Stimulated activated effector memory CD8-positive, alpha-beta T cell treated with anti-CD3 and anti-CD28 coated beads, Interleukin-12 subunit alpha, Interleukin-12 subunit beta, amount 100 ng/mL, for 72 hours (primary cell): ENCODE data around the gene CHST4.

ENCODE experiments used
- ATAC-seq: fragments of 150-1000 bp; cut with Tn5 transposase; 2 replicates; pipeline ENCODE4 v1.10.0; 2021
- DNase-seq, 2 donors: peaks; one replicate each; pipeline ENCODE4 v3.0.0; 2021 to 2022; ENCODE audit warnings: low spot score in 2 of 2
- H3K27ac Mint-ChIP-seq: one replicate; pipeline ENCODE4 v1.8.0; 2022; ENCODE audit warnings: mild to moderate bottlenecking, mixed read lengths
- H3K36me3 Mint-ChIP-seq: one replicate; pipeline ENCODE4 v1.8.0; 2022; ENCODE audit warnings: mild to moderate bottlenecking, mixed read lengths
- H3K4me1 Mint-ChIP-seq: one replicate; pipeline ENCODE4 v1.8.0; 2022; ENCODE audit warnings: mixed read lengths
- H3K4me3 Mint-ChIP-seq: one replicate; pipeline ENCODE4 v1.8.0; 2022; ENCODE audit warnings: mild to moderate bottlenecking, mixed read lengths
- H3K9me3 Mint-ChIP-seq: one replicate; pipeline ENCODE4 v1.8.0; 2022; ENCODE audit warnings: mixed read lengths

The CHST4 gene

GRCh38 chr16:71526111-71526631, at the start of gene CHST4:
CHST4 (plus strand) TSS chr16:71526426; CDS start chr16:71536678, 10,252 bp downstream.
- Mint-ChIP-seq H3K9me3 (no peaks in the 10 kb centered on the region), H3K4me1 (peaks cover 6% of the 10 kb centered on the region), H3K27ac (no peak within 1 kb of the TSS), H3K4me3 (no peak within 1 kb of the TSS), H3K36me3 (no peaks in the 10 kb centered on the region)
- DNase-seq (no peak), ATAC-seq (peak; percentile 69)

- peaks cover 16% of the 10 kb centered on the region for H3K4me1 Mint-ChIP-seq
Measured at GRCh38 chr16:71476457-71477124, 49.6 kb upstream of the CHST4 start.

GRCh38 chr16:71479420-71479819, 46.8 kb upstream of the CHST4 start:
- Mint-ChIP-seq H3K9me3 (no peaks in the 10 kb centered on the region), H3K27ac (peak overlapping the region; percentile 48), H3K36me3 (peaks cover 37% of the 10 kb centered on the region), H3K4me1 (peaks cover 31% of the 10 kb centered on the region), H3K4me3 (no peak overlapping the region)
- no peak for ATAC-seq
- DNase-seq = no peak

More at GRCh38 chr16:71476457-71477124, 49.6 kb upstream of the CHST4 start:
- Mint-ChIP-seq H3K36me3 (peaks cover 27% of the 10 kb centered on the region), H3K27ac (no peak overlapping the region), H3K9me3 (no peaks in the 10 kb centered on the region), H3K4me3 (no peak overlapping the region)
- ATAC-seq = no peak
- no peak for DNase-seq

- H3K27ac Mint-ChIP-seq = peak overlapping the region; percentile 48
- H3K4me3 Mint-ChIP-seq = no peak overlapping the region
Measured at GRCh38 chr16:71480956-71481355, 45.3 kb upstream of the CHST4 start.

GRCh38 chr16:71482569-71482968, 43.7 kb upstream of the CHST4 start:
- Mint-ChIP-seq H3K27ac (no peak overlapping the region), H3K4me1 (peaks cover 31% of the 10 kb centered on the region), H3K4me3 (no peak overlapping the region), H3K36me3 (peaks cover 26% of the 10 kb centered on the region), H3K9me3 (no peaks in the 10 kb centered on the region)
- DNase-seq (no peak), ATAC-seq (no peak)

More at GRCh38 chr16:71480956-71481355, 45.3 kb upstream of the CHST4 start:
- no peak for DNase-seq
- no peak for ATAC-seq
- peaks cover 31% of the 10 kb centered on the region for H3K4me1 Mint-ChIP-seq
- H3K9me3 Mint-ChIP-seq = no peaks in the 10 kb centered on the region
- peaks cover 37% of the 10 kb centered on the region for H3K36me3 Mint-ChIP-seq

GRCh38 chr16:71484006-71484893, 42.0 kb upstream of the CHST4 start:
- ATAC-seq = peak; percentile 92
- no peaks in the 10 kb centered on the region for H3K9me3 Mint-ChIP-seq
- peak; percentile 57 to 86 for DNase-seq
- peak overlapping the region; percentile 72 for H3K4me3 Mint-ChIP-seq
- H3K4me1 Mint-ChIP-seq = peaks cover 31% of the 10 kb centered on the region
- H3K36me3 Mint-ChIP-seq = peaks cover 14% of the 10 kb centered on the region
- H3K27ac Mint-ChIP-seq = peak overlapping the region; percentile 85

- DNase-seq (no peak), ATAC-seq (no peak)
- H3K4me3 Mint-ChIP-seq = no peak within 1 kb of the TSS
- peaks cover 7% of the 10 kb centered on the region for H3K36me3 Mint-ChIP-seq
- H3K4me1 Mint-ChIP-seq = peaks cover 5% of the 10 kb centered on the region
- no peak within 1 kb of the TSS for H3K27ac Mint-ChIP-seq
- H3K9me3 Mint-ChIP-seq = no peaks in the 10 kb centered on the region
Measured at GRCh38 chr16:71489122-71489521, 37.1 kb upstream of the CHST4 start, which contains the start of gene ZNF19. ZNF19 (minus strand) TSS chr16:71489324; CDS start chr16:71482114, 7,210 bp downstream.

GRCh38 chr16:71490361-71490760, 35.9 kb upstream of the CHST4 start:
- ATAC-seq = no peak
- no peak for DNase-seq
- Mint-ChIP-seq H3K27ac (no peak overlapping the region), H3K4me3 (no peak overlapping the region), H3K9me3 (no peaks in the 10 kb centered on the region), H3K36me3 (no peaks in the 10 kb centered on the region), H3K4me1 (peaks cover 5% of the 10 kb centered on the region)

GRCh38 chr16:71491054-71491453, 35.2 kb upstream of the CHST4 start:
- DNase-seq (no peak), ATAC-seq (no peak)
- H3K9me3 Mint-ChIP-seq = no peaks in the 10 kb centered on the region
- H3K36me3 Mint-ChIP-seq = no peaks in the 10 kb centered on the region
- H3K27ac Mint-ChIP-seq = no peak overlapping the region
- no peak overlapping the region for H3K4me3 Mint-ChIP-seq
- H3K4me1 Mint-ChIP-seq = peaks cover 5% of the 10 kb centered on the region

GRCh38 chr16:71492786-71493185, 33.4 kb upstream of the CHST4 start:
- Mint-ChIP-seq H3K36me3 (no peaks in the 10 kb centered on the region), H3K4me3 (no peak overlapping the region), H3K4me1 (peaks cover 5% of the 10 kb centered on the region), H3K27ac (no peak overlapping the region), H3K9me3 (no peaks in the 10 kb centered on the region)
- DNase-seq (no peak), ATAC-seq (no peak)

GRCh38 chr16:71493213-71493612, 33.0 kb upstream of the CHST4 start:
- DNase-seq = no peak
- Mint-ChIP-seq H3K27ac (no peak overlapping the region), H3K4me1 (peaks cover 5% of the 10 kb centered on the region), H3K36me3 (no peaks in the 10 kb centered on the region), H3K4me3 (no peak overlapping the region), H3K9me3 (no peaks in the 10 kb centered on the region)
- no peak for ATAC-seq

- Mint-ChIP-seq H3K36me3 (no peaks in the 10 kb centered on the region), H3K9me3 (no peaks in the 10 kb centered on the region), H3K4me3 (no peak overlapping the region), H3K27ac (no peak overlapping the region), H3K4me1 (no peaks in the 10 kb centered on the region)
- DNase-seq (no peak), ATAC-seq (no peak)
Measured at GRCh38 chr16:71498031-71498430, 28.2 kb upstream of the CHST4 start.

- Mint-ChIP-seq H3K27ac (no peak overlapping the region), H3K4me3 (no peak overlapping the region), H3K9me3 (no peaks in the 10 kb centered on the region), H3K4me1 (no peaks in the 10 kb centered on the region), H3K36me3 (no peaks in the 10 kb centered on the region)
- ATAC-seq (peak; percentile 70), DNase-seq (peak; percentile 37 to 63)
Measured at GRCh38 chr16:71499775-71500364, 26.4 kb upstream of the CHST4 start.

- H3K4me1 Mint-ChIP-seq = no peaks in the 10 kb centered on the region
- H3K9me3 Mint-ChIP-seq = no peaks in the 10 kb centered on the region
- H3K4me3 Mint-ChIP-seq = no peak overlapping the region
- no peak for ATAC-seq
- H3K36me3 Mint-ChIP-seq = no peaks in the 10 kb centered on the region
- no peak for DNase-seq
- no peak overlapping the region for H3K27ac Mint-ChIP-seq
Measured at GRCh38 chr16:71500964-71501363, 25.3 kb upstream of the CHST4 start.

GRCh38 chr16:71501547-71501946, 24.7 kb upstream of the CHST4 start:
- DNase-seq (no peak), ATAC-seq (no peak)
- H3K4me1 Mint-ChIP-seq = no peaks in the 10 kb centered on the region
- no peak overlapping the region for H3K27ac Mint-ChIP-seq
- H3K9me3 Mint-ChIP-seq = no peaks in the 10 kb centered on the region
- no peak overlapping the region for H3K4me3 Mint-ChIP-seq
- H3K36me3 Mint-ChIP-seq = no peaks in the 10 kb centered on the region
